HG03064 (cell line): ENCODE data around the gene IDI1.

Experiments used
- ATAC-seq: cut with Tn5 transposase; IDR thresholded peaks from one replicate; pipeline ENCODE4 v1.9.1; 2021; ENCODE audit warnings: low read depth; ENCODE audit not compliant: unreplicated experiment

Gene IDI1

DNA sequence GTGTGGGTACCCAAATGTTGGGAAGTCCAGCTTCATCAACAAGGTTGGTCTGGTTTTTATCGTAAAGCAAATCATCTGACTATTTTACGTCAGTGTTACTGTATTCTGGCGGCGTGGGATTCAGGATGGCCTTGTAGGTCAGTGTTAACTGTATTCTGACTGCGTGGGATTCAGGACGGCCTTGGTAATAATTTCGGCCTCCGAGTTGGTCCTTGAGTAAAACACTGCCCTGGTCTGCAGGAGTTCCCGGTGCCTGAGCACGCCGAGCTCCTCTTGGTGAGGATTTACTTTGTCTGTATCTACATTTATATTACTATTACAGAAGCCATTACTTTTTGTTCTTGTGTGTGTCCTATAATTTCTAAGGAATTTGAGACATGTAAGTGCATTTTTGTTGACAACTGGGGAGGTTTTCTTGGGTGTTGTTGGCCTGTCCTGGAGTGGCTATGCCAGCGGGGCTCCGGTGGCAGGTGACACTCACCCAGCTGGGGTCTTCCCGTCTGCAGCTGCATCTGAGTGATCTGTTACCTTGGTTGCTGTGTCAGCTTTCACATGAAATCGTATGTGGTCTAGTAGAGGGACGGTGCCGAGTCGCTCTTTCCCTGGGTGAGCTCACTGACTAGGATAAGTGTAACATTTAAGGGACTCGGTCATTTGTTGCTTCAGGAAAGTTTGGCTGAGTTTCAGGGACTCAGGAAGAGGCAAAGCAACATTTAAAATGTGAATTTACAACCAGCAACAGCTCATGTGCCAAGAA, 51.5 kb downstream of the IDI1 start:
- no peak for ATAC-seq

DNA sequence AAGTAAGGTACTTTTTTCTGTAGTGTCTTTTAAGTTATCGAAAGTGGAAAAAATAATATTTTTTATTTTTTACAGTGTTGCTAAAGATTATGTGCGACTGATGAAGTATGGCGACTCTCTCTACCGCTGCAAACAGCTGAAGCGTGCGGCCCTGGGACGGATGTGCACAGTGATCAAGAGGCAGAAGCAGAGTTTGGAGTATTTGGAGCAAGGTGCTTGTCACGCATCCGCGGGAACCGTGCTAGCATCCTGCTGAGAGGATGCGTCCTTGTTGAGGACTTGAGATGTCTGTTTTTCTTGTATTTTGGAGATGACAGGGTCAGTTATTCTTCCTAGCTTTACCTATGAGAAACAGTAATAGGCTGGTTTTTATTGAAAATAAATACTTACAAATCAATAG, 52.9 kb downstream of the IDI1 start:
- no peak for ATAC-seq

DNA sequence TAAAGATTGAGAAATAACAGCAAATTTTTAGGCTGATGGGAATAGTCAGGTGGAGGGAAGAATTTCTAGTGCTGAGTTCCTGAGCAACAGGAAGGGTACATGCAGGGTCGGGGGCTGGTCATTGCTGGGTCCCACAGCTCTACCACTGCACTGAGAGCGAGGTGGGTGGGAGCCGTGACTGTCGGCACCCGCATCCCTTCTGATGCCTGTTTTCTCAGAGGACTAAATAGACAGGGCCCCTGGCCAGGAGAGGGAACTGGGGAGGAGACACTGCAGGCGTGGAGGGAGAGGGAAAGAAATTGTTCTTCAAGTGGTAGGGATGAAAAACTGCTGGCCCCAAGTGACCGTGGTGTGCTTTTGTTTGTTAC, 53.4 kb downstream of the IDI1 start:
- no peak for ATAC-seq

DNA sequence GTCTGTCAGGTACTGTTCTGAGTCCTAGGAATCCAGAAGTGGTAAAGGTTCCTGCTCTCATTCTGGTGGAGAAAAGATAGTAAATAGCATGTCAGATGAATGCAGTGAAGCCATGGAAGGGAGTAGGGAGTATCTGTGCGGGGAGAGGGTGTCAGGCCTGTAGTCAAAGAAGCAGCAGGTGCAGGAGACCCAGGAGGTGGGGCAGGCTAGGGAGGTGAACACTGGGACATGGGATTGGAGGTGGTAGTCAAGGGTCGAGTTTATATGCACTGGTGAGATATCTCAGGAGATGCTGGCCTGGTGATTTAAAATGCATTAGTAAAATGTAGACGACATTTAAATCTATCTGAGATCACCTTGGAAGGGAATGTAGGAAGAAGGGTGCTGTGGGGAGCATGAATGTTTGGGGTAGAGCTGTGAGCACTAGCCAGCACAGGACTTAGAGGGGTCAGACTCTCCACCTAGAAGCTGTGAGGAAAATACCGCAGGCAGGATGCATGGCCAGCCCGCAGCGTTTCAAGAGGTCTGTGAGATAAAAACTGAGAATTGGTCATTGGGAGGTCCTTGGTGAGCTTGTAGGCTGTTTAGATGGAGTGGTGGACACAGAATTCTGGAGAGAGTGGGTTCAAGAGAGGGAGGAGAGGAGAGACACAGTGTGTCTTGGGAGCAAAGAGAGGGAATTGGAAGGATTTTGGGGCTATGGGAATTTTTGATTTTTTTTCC, 53.9 kb downstream of the IDI1 start:
- ATAC-seq = no peak

DNA sequence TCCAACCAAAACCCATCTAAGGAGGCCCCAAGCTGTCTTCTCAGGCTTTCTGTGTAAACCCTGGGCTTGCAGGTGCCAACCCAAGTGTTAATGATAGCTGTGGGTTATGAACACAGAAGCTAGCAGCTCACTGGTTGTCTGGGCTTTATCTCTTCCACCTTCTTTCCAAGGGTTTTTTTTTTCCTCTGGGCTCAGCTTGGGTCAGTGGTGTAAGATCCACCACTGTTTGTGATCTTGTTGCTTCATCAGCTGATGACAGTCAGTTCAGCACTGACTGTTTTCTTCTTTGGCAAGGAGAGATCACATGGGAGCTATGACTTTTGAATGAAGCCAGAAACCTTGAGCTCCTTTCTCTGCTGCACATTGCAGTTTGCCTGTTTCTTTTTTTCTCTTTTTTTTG, 56.0 kb downstream of the IDI1 start:
- ATAC-seq = no peak

DNA sequence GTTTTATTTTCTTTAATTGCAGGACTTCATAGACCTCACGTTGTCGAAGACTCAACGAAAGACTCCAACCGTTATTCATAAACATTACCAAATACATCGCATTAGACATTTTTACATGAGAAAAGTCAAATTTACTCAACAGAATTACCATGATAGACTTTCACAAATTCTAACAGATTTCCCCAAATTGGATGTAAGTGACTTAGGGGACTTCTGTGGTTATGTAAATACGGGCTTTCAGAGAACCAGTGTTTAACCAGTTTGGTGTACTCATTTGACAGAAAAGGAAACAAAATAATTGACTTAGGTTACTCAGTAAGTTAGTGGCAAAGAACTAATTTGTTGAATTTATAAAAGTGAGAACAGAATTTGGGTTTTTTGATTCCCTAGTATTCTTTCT, 56.5 kb downstream of the IDI1 start:
- no peak for ATAC-seq

GRCh38 chr10:990808-991207, 58.1 kb downstream of the IDI1 start:
- ATAC-seq = no peak
